KBM-7 (cell line): ENCODE results near the gene C1QTNF5.

Experiments
- DNase-seq: peaks from one replicate; pipeline ENCODE4 v3.0.0-alpha.2; 2015
- in situ Hi-C: fragments of 300-500 bp; cut with MboI; formaldehyde crosslinking; loops from 2 replicates; pipeline ENCODE4 v1.14.3; 2020; ENCODE audit warnings: low sequenced_read_pairs, low pct_unique_long_range_greater_than_20kb, mixed read lengths

Gene C1QTNF5

GRCh38 chr11:119342023-119342300, 1.3 kb upstream of the C1QTNF5 start:
- in situ Hi-C loops: no loop called here
- no peak for DNase-seq

- in situ Hi-C loops: no loop called here
These were observed 739 bp upstream of the C1QTNF5 start for GRCh38 chr11:119341222-119342022.

DNA sequence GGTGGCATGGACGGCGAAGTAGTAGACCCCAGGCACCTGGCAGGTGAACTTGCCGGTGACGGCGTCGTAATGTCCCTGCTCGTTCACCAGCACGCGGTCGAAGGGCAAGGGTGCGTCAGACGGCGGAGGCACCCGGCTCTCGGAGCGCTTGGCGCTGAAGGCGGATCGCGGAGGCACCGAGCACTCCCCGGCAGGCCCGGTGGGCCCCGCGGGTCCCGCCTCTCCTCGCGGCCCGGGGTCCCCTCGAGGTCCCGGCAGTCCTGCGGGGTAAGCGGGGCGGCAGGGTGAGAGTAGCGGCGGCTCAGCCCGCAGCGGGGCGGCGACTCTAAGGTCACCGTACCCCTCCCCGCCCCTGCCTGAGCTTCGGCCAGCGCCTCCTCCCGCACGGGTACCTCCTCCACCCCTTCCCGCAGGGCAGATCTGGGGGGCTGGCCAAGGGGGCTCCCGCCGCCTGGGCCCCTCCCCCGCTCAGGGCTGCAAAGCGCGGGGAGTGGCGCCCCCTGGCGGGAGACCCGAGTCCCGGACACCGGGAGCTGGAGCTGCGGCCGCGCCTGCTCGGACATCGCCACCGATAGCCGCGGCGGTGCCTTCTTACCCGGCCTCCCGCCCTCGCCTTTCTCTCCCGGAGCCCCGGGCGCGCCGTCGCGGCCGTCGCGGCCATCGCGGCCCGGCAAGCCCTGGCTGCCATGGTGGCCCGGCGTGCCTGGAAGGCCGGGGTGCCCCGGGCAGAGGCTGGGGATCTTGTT, 921 bp downstream of the C1QTNF5 start:
- in situ Hi-C loops: no loop called here
- no peak for DNase-seq

More at GRCh38 chr11:119341222-119342022, 739 bp upstream of the C1QTNF5 start:
- DNase-seq: no peak

- no peak for DNase-seq
- in situ Hi-C loops: no loop called here
These were observed 1.6 kb downstream of the C1QTNF5 start for GRCh38 chr11:119338965-119339588.

GRCh38 chr11:119338318-119338890, 2.3 kb downstream of the C1QTNF5 start:
- DNase-seq: peak; percentile 79
- in situ Hi-C loops: no loop called here

DNA sequence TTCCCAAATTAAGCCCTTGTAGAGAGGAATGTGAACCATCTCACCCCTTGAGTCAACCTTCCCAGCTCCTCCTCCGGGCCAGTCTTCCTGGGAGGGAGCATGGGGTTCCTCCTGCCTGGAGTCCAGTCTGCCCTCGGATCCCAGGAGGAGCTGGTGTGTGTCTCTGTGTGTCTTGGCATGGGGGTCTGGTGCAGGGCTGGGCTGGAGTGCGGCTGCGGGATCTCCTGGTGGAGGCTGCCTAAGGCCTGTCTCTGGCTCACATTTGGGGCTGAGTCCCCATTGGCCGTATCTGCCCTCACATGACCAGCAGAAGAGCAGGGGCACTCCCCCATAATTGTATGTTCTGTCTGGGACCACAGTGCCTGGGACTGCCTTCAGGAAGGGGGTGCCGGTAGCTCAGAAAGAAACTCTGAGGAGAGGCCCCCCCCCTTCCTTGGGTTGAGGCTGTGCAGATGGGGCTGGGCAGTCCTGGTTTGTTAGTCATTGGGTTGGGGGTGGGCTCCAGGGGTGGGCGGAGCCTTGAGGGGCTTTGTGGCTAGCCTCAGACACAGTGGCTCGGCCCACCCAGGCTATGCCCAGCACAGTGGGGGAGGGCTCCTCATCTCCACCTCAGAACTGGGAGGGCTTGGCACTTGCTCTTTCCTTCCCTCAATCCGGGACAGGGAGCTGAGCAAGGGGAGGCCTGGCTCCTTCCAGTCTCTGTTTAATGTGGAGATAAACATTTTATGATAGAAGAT, 2.9 kb downstream of the C1QTNF5 start:
- in situ Hi-C loops: no loop called here

DNA sequence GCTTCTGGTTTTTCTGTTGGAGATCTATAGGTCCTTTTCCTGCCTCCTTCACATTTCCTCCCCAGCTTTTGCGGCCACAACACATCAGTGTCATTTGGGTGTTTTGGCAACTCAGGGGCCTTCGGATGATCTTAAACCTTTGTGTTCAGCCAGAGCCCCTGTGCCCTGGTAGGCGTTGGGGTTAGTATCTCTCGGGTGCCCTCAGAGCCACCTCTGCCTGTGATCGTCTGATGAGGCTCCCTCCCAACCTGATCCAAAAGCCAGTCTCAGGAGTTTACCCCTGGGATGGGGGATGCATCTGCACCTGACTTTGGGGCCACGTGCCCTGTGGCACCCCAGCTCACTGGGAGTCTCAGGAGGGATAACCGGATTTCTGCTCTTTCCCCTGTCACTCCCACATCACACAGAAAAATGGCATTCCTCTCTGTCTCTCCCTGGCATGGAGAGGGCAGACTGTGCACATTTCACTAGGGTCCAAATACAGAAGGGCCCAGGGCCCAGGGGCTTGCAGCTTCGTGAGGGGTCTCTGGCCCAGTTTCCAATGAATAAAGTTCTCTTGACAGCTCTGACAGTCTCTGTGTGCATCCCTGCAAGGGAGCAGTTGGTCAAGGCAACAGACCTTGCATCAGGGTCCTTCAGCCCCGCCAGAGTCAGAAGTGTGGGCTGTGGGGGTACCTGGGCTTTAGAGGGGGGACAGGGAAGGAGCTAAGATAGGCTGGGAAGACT, 3.8 kb downstream of the C1QTNF5 start:
- no peak for DNase-seq
- in situ Hi-C loops: no loop called here

More for the DNA sequence above, 2.9 kb downstream of the C1QTNF5 start:
- no peak for DNase-seq

DNA sequence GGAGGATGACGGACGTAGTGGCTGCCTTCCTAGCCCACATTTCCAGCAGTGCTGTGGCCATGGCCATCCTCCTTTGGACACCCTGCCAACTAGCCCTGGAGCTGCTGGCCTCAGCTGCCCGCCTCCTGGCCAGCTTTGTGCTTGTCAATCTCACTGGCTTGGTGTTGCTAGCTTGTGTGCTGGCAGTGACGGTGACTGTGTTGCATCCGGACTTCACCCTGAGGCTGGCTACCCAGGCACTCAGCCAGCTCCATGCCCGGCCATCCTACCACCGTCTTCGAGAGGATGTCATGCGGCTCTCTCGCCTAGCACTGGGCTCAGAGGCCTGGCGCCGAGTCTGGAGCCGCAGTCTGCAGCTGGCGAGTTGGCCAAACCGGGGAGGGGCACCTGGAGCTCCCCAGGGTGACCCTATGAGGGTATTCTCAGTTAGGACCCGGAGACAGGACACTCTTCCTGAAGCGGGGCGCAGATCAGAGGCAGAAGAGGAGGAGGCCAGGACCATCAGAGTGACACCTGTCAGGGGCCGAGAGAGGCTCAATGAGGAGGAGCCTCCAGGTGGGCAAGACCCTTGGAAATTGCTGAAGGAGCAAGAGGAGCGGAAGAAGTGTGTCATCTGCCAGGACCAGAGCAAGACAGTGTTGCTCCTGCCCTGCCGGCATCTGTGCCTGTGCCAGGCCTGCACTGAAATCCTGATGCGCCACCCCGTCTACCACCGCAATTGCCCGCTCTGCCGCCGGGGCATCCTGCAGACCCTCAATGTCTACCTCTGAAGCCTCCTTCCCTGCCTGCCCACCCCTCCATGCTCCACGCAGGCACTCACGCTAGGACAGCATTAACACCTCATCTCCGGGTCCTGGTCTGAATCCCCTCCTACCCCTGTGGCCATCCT, 4.8 kb downstream of the C1QTNF5 start:
- in situ Hi-C loops: no loop called here
- DNase-seq: no peak

GRCh38 chr11:119335091-119335654, 5.5 kb downstream of the C1QTNF5 start:
- in situ Hi-C loops: no loop called here
- no peak for DNase-seq

- in situ Hi-C loops: no loop called here
- DNase-seq: peak; percentile 98
These were observed 6.3 kb downstream of the C1QTNF5 start, which contains the start of gene RNF26 for GRCh38 chr11:119334174-119334930. Gene RNF26 (plus strand): TSS chr11:119334527. CDS start chr11:119335123, 596 bp downstream.

DNA sequence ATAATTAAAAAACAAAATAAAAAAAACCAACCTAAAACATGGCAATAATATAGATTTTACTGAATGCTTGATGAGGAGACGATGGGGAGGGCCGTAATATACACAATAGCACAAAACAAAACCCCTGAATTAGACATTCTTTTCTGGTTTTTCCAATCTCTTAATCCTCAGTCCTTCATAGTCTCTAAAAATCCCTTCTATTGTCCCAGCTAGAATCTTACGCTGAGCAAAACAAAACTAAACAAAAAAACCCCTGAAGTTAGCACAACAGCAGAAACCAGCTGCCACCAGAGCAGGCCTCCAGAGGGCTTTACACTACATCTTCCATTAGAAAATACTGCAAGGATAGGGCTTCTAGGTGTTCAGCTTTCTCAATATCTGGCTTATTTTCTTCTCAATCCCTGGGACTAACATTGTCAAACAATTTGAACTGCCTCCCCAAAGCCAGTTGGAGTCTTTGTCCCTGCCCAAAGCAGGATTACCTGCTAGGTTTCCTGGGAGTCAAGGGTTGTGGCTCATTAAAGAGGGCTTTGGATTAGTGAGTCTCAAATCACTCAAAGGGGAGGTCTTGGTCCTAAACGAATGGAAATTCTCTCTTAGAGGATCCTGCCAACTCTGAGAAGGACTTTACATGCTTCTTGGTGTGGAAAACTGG, 8.4 kb downstream of the C1QTNF5 start:
- DNase-seq: no peak
- in situ Hi-C loops: no loop called here

DNA sequence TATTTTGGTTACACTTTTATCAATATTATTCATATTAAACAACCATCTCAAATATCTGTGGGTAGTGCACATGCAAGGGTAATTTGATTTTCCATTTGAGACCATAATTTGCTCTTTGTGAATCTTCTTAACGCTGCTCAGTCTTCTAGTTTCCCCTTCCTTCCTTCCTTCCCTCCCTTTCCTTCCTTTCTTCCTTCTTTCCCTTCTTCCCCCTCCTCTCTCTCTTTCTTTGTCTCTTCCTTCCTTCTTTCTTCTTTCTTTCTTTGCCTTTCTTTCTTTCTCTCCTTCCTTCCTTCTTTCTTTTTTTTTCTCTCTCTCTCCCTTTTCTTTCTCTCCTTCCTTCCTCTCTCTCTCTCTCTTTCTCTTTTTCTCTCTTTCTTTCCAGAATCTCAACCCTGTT, 10.4 kb downstream of the C1QTNF5 start:
- in situ Hi-C loops: no loop called here
- DNase-seq: no peak

GRCh38 chr11:119329320-119329719, 11.4 kb downstream of the C1QTNF5 start:
- no peak for DNase-seq
- in situ Hi-C loops: no loop called here

DNA sequence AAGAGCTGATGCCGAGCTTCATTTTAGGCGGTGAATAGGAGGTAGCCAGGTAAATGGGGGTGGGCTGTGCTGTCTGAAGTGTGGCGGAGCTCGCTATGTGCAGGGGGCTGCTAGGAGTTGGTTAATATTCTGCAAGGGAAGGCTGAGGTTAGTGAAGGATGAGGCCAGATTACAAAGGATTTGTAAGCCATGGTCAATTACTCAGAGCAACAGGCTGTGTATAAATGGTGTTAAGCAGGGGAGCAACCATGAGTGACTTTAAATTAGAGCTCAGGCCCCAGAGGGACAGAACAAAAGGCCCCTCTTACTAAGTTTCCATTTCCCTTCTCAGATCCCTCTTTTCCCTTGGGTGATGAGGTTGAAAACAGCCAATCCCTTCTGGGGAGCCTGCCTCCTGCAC, 16.5 kb downstream of the C1QTNF5 start:
- DNase-seq: no peak

DNA sequence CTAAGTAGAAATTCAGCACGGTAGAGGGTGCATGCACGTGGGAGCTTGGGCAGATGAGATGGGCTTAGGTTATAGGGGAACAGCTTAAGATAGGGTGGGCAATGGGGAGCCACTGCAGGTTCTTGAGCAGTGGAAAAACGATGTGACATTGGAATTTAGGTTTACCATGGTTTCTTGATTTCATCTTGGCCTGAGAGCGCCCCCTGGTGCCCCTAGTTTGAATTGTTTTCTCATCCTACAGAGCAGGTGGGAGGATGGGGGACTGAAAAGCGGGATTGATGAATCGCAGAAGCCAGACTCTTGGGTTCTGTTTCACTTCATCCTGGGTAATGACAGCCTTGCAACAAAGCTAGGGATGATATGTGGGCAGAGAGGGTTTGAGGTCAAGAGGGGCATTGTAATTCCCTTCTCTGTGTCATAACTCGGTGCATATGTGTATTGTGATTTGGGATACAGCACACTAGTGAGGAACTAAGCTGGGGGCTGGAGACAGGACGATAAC, 17.1 kb downstream of the C1QTNF5 start:
- in situ Hi-C loops: no loop called here
- DNase-seq: peak; percentile 81

More for the DNA sequence above, 16.5 kb downstream of the C1QTNF5 start:
- in situ Hi-C loops: no loop called here

DNA sequence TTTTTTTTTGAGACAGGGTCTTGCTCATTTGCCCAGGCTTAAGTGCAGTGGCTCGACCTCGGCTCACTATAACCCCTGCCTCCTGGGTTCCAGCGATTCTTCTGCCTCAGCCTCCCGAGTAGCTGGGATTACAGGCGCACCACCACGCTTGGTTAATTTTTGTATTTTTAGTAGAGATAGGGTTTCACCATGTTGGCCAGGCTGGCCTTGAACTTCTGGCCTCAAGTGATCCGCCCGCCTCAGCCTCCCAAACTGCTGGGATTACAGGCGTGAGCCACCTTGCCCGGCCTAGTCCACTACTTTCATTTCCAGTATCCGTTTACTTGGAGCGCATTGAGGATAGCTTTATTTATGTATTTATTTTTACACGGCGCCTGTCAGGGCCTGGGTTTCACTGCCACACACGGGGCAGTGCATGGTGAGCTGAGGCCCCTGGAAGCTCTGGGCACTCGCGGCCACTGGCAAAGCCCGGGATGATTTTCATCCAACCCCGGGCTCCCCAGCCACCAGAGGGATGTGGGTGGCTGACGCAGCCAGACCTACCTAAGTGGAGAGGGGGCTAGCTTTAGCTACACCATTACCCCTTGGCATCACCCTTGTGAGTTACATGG, 17.7 kb downstream of the C1QTNF5 start:
- in situ Hi-C loops: no loop called here

More for the DNA sequence above, 17.7 kb downstream of the C1QTNF5 start:
- no peak for DNase-seq
